Peyer's patch (tissue), 4 donors: ENCODE results near the gene LRP10.

Experiments used
- CTCF ChIP-seq, 6 experiments: fragments of 450-650 bp in 4 of 6; fragments of 200-600 bp in 2 of 6; sonication (generic) in 1 of 6; IDR thresholded peaks; one replicate each; pipeline ENCODE4 v1.5.1; 2017 to 2019; ENCODE audit warnings: antibody characterized with exemption in 6 of 6, mild to moderate bottlenecking in 3 of 6, moderate library complexity in 1 of 6
- POLR2A ChIP-seq, 2 donors: fragments of 450-650 bp; IDR thresholded peaks; one replicate each; pipeline ENCODE4 v1.5.1; 2017; ENCODE audit warnings: antibody characterized with exemption in 2 of 2, mild to moderate bottlenecking in 2 of 2, moderate library complexity in 2 of 2

GRCh38 chr14:22890416-22890815 is 18.9 kb downstream of the LRP10 start:
- TF ChIP-seq CTCF (IDR thresholded peaks at IDR 0.05) (no peak), POLR2A (IDR thresholded peaks at IDR 0.05) (no peak)
